ENCODE results near the gene GADD45GIP1.
A peak's percentile ranks its signal among the peaks of the same experiment; 100 is the strongest.

DNA sequence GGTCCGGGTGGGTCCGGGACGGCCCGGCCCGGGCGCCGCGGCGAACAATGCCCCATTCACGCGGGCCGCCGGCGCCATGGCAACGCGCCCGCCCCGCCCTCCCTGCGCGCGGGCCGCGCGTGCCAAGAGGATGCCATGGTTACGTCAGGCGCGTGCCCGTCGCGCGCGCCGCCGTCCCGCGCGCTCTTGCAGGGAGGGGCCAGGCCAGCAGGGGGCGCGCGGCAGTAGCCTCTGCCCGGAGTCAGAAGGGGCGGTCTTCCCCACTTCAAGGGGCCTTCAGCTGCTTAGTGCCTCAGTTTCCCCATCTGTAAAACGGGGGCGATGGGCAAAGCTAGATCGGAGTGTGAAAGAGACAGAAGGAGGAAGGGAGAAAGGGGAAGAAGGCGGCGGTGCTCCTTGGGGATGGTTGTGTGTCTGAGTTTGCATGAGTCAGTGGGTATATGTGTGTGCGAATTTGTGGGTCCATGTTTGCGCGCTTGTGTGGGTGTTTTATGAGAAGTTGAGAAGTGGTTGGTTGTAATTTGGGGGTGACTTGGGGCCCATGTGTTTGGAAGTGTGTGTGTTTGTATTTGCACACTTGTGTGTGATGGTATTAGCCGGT lies 26.6 kb upstream of the GADD45GIP1 start:
- TF ChIP-seq EZH2phosphoT487 (IDR thresholded peaks at IDR 0.05; ENCODE audit: borderline replicate concordance), result no peak
- TF ChIP-seq, protein P1, sequence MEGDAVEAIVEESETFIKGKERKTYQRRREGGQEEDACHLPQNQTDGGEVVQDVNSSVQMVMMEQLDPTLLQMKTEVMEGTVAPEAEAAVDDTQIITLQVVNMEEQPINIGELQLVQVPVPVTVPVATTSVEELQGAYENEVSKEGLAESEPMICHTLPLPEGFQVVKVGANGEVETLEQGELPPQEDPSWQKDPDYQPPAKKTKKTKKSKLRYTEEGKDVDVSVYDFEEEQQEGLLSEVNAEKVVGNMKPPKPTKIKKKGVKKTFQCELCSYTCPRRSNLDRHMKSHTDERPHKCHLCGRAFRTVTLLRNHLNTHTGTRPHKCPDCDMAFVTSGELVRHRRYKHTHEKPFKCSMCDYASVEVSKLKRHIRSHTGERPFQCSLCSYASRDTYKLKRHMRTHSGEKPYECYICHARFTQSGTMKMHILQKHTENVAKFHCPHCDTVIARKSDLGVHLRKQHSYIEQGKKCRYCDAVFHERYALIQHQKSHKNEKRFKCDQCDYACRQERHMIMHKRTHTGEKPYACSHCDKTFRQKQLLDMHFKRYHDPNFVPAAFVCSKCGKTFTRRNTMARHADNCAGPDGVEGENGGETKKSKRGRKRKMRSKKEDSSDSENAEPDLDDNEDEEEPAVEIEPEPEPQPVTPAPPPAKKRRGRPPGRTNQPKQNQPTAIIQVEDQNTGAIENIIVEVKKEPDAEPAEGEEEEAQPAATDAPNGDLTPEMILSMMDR (conservative IDR thresholded peaks at IDR 0.05; ENCODE audit: low read length), result peak; percentile 75
